PC-3 (cell line): Measurements from ENCODE around the gene GP1BA.

Experiments
- CTCF ChIP-seq: fragments of 300-600 bp; sonication (generic); conservative IDR thresholded peaks from 2 replicates; pipeline ENCODE4 v1.5.1; 2017; ENCODE audit warnings: antibody characterized with exemption, low read depth, mild to moderate bottlenecking, low read length
- EZH2phosphoT487 ChIP-seq: fragments of 300-600 bp; sonication (generic); IDR thresholded peaks from 2 replicates; pipeline ENCODE4 v1.6.1; 2018; ENCODE audit warnings: mild to moderate bottlenecking, antibody characterized with exemption, low read length, borderline replicate concordance

- TF ChIP-seq CTCF (no peak), EZH2phosphoT487 (no peak)
These were observed 35.5 kb upstream of the GP1BA start for GRCh38 chr17:4896332-4897197.
